Trophoblast cell (in vitro differentiated cells and primary cell): ENCODE results near the gene IQCK.

ENCODE experiments used
- DNase-seq, 2 donors: peaks; one replicate each; pipeline ENCODE4 v3.0.0-alpha.2; 2016
- H2AFZ ChIP-seq: 2 replicates; pipeline ENCODE4 v1.6.1; 2013; ENCODE audit warnings: low read length, moderate library complexity, mild to moderate bottlenecking; ENCODE audit not compliant: insufficient read depth, poor library complexity
- H2AK5ac ChIP-seq: 2 replicates; pipeline ENCODE4 v1.6.1; 2013; ENCODE audit warnings: mild to moderate bottlenecking, low read length
- H2BK120ac ChIP-seq: 2 replicates; pipeline ENCODE4 v1.6.1; 2013; ENCODE audit warnings: low read length, mild to moderate bottlenecking, moderate library complexity; ENCODE audit not compliant: insufficient read depth, poor library complexity
- H2BK12ac ChIP-seq: 2 replicates; pipeline ENCODE4 v1.6.1; 2013; ENCODE audit warnings: mild to moderate bottlenecking, low read length, moderate library complexity
- H2BK5ac ChIP-seq: 2 replicates; pipeline ENCODE4 v1.6.1; 2013; ENCODE audit warnings: low read length, low read depth, moderate library complexity, mild to moderate bottlenecking; ENCODE audit not compliant: poor library complexity
- H3K14ac ChIP-seq: 2 replicates; pipeline ENCODE4 v1.6.1; 2013; ENCODE audit warnings: mild to moderate bottlenecking, low read length
- H3K18ac ChIP-seq: 2 replicates; pipeline ENCODE4 v1.6.1; 2013; ENCODE audit warnings: mild to moderate bottlenecking, low read length
- H3K23ac ChIP-seq: 2 replicates; pipeline ENCODE4 v1.6.1; 2013; ENCODE audit warnings: low read length
- H3K27ac ChIP-seq: 2 replicates; pipeline ENCODE4 v1.5.1; 2013; ENCODE audit warnings: low read depth, mild to moderate bottlenecking, inconsistent platforms, low read length, moderate library complexity
- H3K27me3 ChIP-seq: 2 replicates; pipeline ENCODE4 v1.6.1; 2013; ENCODE audit warnings: inconsistent platforms, mild to moderate bottlenecking, low read length, moderate library complexity; ENCODE audit not compliant: insufficient read depth
- H3K36me3 ChIP-seq, 2 experiments: 1 replicate in 1 of 2; 2 replicates in 1 of 2; pipeline ENCODE4 v1.6.1; 2013; ENCODE audit warnings: low read length in 2 of 2, mild to moderate bottlenecking in 2 of 2, moderate library complexity in 1 of 2; ENCODE audit not compliant: insufficient read depth in 2 of 2, control insufficient read depth in 1 of 2
- H3K4ac ChIP-seq: 2 replicates; pipeline ENCODE4 v1.6.1; 2013; ENCODE audit warnings: low read depth, mild to moderate bottlenecking, low read length, moderate library complexity
- H3K4me1 ChIP-seq, 2 experiments: 1 replicate in 1 of 2; 2 replicates in 1 of 2; pipeline ENCODE4 v1.6.1; 2013; ENCODE audit warnings: low read length in 2 of 2, mild to moderate bottlenecking in 2 of 2, moderate library complexity in 1 of 2; ENCODE audit not compliant: insufficient read depth in 2 of 2, control insufficient read depth in 1 of 2
- H3K4me2 ChIP-seq: 2 replicates; pipeline ENCODE4 v1.6.1; 2013; ENCODE audit warnings: inconsistent platforms, mild to moderate bottlenecking, low read length, moderate library complexity
- H3K4me3 ChIP-seq: 2 replicates; pipeline ENCODE4 v1.5.1; 2013; ENCODE audit warnings: mild to moderate bottlenecking, low read depth, low read length, inconsistent platforms
- H3K79me1 ChIP-seq: one replicate; pipeline ENCODE4 v1.6.1; 2013; ENCODE audit warnings: low read length
- H3K79me2 ChIP-seq: 2 replicates; pipeline ENCODE4 v1.6.1; 2013; ENCODE audit warnings: low read length, mild to moderate bottlenecking; ENCODE audit not compliant: control insufficient read depth, insufficient read depth, poor library complexity
- H3K9ac ChIP-seq: 2 replicates; pipeline ENCODE4 v1.6.1; 2013; ENCODE audit warnings: mild to moderate bottlenecking, low read length
- H3K9me3 ChIP-seq: 2 replicates; pipeline ENCODE4 v1.6.1; 2013; ENCODE audit warnings: low read depth, mild to moderate bottlenecking, control low read depth, inconsistent platforms, low read length; ENCODE audit not compliant: insufficient read depth
- H4K12ac ChIP-seq: 2 replicates; pipeline ENCODE4 v1.6.1; 2013; ENCODE audit warnings: low read depth, mild to moderate bottlenecking, low read length, moderate library complexity
- H4K8ac ChIP-seq: 2 replicates; pipeline ENCODE4 v1.6.1; 2013; ENCODE audit warnings: low read depth, mild to moderate bottlenecking, low read length, moderate library complexity
- H4K91ac ChIP-seq: one replicate; pipeline ENCODE4 v1.6.1; 2013; ENCODE audit warnings: low read depth, mild to moderate bottlenecking, low read length, moderate library complexity
- WGBS: extraction: QIAGEN DNeasy Blood & Tissue Kit; methylation state at CpG from one replicate; pipeline ENCODE4 v1.1.7; 2013; ENCODE audit warnings: missing lambda C conversion rate; ENCODE audit not compliant: insufficient read length, insufficient coverage; ENCODE audit errors: extremely low coverage; 5-methylcytosine and 5-hydroxymethylcytosine counted together

IQCK gene

DNA sequence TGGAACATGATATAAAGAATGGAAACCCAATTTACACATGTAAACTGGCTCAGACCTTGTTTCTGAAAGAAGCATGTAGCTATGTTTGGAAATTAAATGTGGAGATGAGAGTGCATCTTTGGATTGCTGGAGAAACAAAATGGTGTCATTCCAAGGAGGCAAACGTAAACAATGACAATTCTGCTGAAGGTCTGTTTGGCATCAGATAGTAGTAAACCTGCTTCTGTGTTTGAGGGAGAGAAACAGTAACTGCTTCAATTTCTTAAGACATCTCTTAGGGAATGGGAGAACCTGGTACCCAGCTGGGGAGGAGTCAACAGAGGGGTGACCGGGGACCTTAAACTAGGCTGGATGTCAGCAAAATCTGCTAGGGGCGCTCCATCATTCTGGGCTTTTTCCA, 143.1 kb downstream of the IQCK start:
- Histone ChIP-seq H3K18ac (no peak overlapping the region), H3K23ac (no peak overlapping the region), H2AFZ (no peak overlapping the region), H2AK5ac (no peak overlapping the region), H3K9me3 (peaks cover 3% of the 10 kb centered on the region), H3K4me3 (no peak overlapping the region), H3K4ac (no peak overlapping the region), H3K9ac (no peak overlapping the region), H4K12ac (no peak overlapping the region), H3K4me1 (peaks cover 0 to 2% of the 10 kb centered on the region in 2 experiments), H2BK5ac (no peak overlapping the region), H3K36me3 (peaks cover 19 to 26% of the 10 kb centered on the region in 2 experiments), H3K27ac (no peak overlapping the region), H4K91ac (no peak overlapping the region), H3K14ac (no peak overlapping the region), H3K79me2 (no peaks in the 10 kb centered on the region), H2BK12ac (no peak overlapping the region), H2BK120ac (no peak overlapping the region), H4K8ac (no peak overlapping the region), H3K27me3 (no peaks in the 10 kb centered on the region), H3K79me1 (no peaks in the 10 kb centered on the region), H3K4me2 (no peak overlapping the region)
- WGBS = no CpG with 5 or more reads among the region's 3 CpGs
- no peak for DNase-seq

DNA sequence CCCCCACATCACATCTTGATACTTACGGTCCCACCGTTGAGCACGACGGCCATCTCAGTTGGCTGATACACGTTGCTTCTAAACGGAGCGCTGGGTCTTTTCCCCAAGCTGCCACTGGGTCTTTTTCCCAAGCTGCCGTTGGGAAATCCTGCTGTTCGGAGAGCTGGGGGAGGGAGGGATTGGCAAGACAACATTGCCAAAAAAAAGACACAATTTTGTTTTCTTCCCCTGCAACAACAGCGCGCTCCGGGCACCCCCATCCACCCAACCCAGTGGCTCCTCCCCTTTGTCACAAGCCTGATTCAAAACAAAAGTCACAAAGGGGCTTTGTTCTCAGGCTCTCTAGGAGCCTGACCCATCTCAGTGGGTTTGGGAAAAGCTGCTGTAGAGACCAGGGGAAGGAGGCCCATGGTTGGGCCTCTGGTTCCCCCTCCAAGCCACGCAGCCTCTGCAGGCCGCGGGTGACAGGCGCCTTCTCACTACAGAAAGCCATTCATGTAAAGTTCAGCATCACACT, 143.8 kb downstream of the IQCK start:
- Histone ChIP-seq H3K4me3 (no peak overlapping the region), H3K79me1 (no peaks in the 10 kb centered on the region), H3K23ac (no peak overlapping the region), H3K4me1 (peaks cover 0 to 2% of the 10 kb centered on the region in 2 experiments), H3K14ac (no peak overlapping the region), H2BK12ac (no peak overlapping the region), H2AFZ (no peak overlapping the region), H4K8ac (no peak overlapping the region), H3K9me3 (peaks cover 3% of the 10 kb centered on the region), H3K4me2 (no peak overlapping the region), H2BK5ac (no peak overlapping the region), H4K91ac (no peak overlapping the region), H4K12ac (no peak overlapping the region), H3K18ac (no peak overlapping the region), H2AK5ac (no peak overlapping the region), H3K27ac (no peak overlapping the region), H3K9ac (no peak overlapping the region), H2BK120ac (no peak overlapping the region), H3K27me3 (no peaks in the 10 kb centered on the region), H3K36me3 (peaks cover 21 to 26% of the 10 kb centered on the region in 2 experiments), H3K4ac (no peak overlapping the region), H3K79me2 (no peaks in the 10 kb centered on the region)
- WGBS = no CpG with 5 or more reads among the region's 16 CpGs
- DNase-seq = no peak

DNA sequence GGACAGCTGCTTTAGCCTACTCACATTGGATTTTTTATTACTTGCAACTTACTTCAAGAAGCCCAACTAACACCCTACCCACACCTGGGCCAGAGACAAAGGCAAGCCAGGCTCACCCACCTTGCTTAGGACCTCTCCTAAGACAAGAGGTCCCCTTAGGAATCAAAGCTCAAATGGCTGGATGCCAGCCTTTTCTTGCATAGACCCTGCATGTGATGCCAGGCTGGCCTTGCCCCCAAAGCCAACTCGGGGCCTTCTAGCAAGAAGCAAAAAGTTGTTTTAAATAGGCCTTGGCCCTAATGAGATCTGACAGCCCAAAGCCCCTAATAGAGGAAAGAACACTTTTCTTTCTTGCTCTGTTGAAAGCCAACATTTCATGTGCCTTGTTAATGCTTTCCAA, 145.9 kb downstream of the IQCK start:
- H3K79me2 ChIP-seq = no peaks in the 10 kb centered on the region
- peaks cover 24 to 27% of the 10 kb centered on the region in 2 experiments for H3K36me3 ChIP-seq
- no peak overlapping the region for H4K91ac ChIP-seq
- no peak for DNase-seq
- no peak overlapping the region for H2AK5ac ChIP-seq
- no peak overlapping the region for H3K4me2 ChIP-seq
- no peak overlapping the region for H3K18ac ChIP-seq
- no peak overlapping the region for H2BK5ac ChIP-seq
- no peak overlapping the region for H2BK120ac ChIP-seq
- no peak overlapping the region for H3K23ac ChIP-seq
- H4K12ac ChIP-seq = no peak overlapping the region
- no peaks in the 10 kb centered on the region for H3K27me3 ChIP-seq
- H3K9ac ChIP-seq = no peak overlapping the region
- no peak overlapping the region for H3K14ac ChIP-seq
- H3K27ac ChIP-seq = no peak overlapping the region
- WGBS = no CpG with 5 or more reads among the region's 1 CpG
- no peak overlapping the region for H3K4me3 ChIP-seq
- H4K8ac ChIP-seq = no peak overlapping the region
- H3K4me1 ChIP-seq = peaks cover 0 to 2% of the 10 kb centered on the region in 2 experiments
- no peak overlapping the region for H2AFZ ChIP-seq
- H3K4ac ChIP-seq = no peak overlapping the region
- H3K9me3 ChIP-seq = peaks cover 3% of the 10 kb centered on the region
- no peak overlapping the region for H2BK12ac ChIP-seq
- no peaks in the 10 kb centered on the region for H3K79me1 ChIP-seq

DNA sequence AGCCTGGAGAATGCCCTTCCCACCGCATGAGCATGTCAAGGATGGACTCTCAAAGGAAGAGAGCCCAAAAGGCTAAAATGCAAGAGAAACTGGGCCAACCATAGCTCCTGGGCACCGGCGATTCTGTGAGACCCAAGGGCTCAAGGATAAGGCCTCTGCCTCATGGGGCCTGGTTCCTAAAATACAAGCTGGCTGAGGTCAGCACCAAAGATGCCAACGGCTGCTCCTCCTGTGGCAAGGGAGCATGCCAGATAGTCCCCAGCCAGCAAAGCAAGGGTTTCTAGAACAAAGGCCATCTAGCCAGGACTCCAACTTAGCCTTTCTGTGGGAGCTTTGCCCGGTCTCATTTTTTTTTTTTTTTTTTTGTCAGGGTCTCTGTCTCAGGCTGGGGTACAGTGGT, 146.5 kb downstream of the IQCK start:
- Histone ChIP-seq H3K9ac (no peak overlapping the region), H2AK5ac (no peak overlapping the region), H3K79me2 (no peaks in the 10 kb centered on the region), H3K4me2 (no peak overlapping the region), H3K9me3 (peaks cover 3% of the 10 kb centered on the region), H3K79me1 (no peaks in the 10 kb centered on the region), H3K23ac (no peak overlapping the region), H4K8ac (no peak overlapping the region), H3K4me1 (peaks cover 0 to 2% of the 10 kb centered on the region in 2 experiments), H3K27ac (no peak overlapping the region), H4K12ac (no peak overlapping the region), H4K91ac (no peak overlapping the region), H3K27me3 (no peaks in the 10 kb centered on the region), H3K14ac (no peak overlapping the region), H3K4me3 (no peak overlapping the region), H3K18ac (no peak overlapping the region), H2BK120ac (no peak overlapping the region), H3K36me3 (peaks cover 23 to 25% of the 10 kb centered on the region in 2 experiments), H3K4ac (no peak overlapping the region), H2BK5ac (no peak overlapping the region), H2AFZ (no peak overlapping the region), H2BK12ac (no peak overlapping the region)
- WGBS = no CpG with 5 or more reads among the region's 5 CpGs
- no peak for DNase-seq
